GM12875 (cell line): ENCODE data around the gene IL1RL2.

Experiments used
- H3K4me3 ChIP-seq: one replicate; pipeline ENCODE4 v1.5.1; 2011; ENCODE audit warnings: low read depth, low read length, control low read depth
- CTCF ChIP-seq: IDR thresholded peaks from 2 replicates; pipeline ENCODE4 v1.5.1; 2011; ENCODE audit warnings: low read depth, mild to moderate bottlenecking, control low read depth, inconsistent platforms, low read length, moderate library complexity, borderline replicate concordance; ENCODE audit not compliant: insufficient read depth

Gene IL1RL2

GRCh38 chr2:102176172-102176571, 10.7 kb upstream of the IL1RL2 start:
- H3K4me3 ChIP-seq: no peak overlapping the region
- no peak for TF ChIP-seq CTCF

- TF ChIP-seq CTCF: no peak
- no peak overlapping the region for H3K4me3 ChIP-seq
Observed at GRCh38 chr2:102177814-102178478, 8.9 kb upstream of the IL1RL2 start.

GRCh38 chr2:102179061-102179460, 7.8 kb upstream of the IL1RL2 start:
- TF ChIP-seq CTCF: no peak
- no peak overlapping the region for H3K4me3 ChIP-seq

GRCh38 chr2:102179788-102180686, 6.8 kb upstream of the IL1RL2 start:
- no peak for TF ChIP-seq CTCF
- H3K4me3 ChIP-seq: no peak overlapping the region

GRCh38 chr2:102180687-102180999, 6.2 kb upstream of the IL1RL2 start:
- no peak overlapping the region for H3K4me3 ChIP-seq
- TF ChIP-seq CTCF: no peak

- H3K4me3 ChIP-seq: no peak overlapping the region
- TF ChIP-seq CTCF: no peak
Observed at GRCh38 chr2:102181376-102181775, 5.4 kb upstream of the IL1RL2 start.
